Measurements from ENCODE around the gene CRB3. TPM values are rescaled to one million over a fixed set of nuclear protein-coding genes. Genes with fewer than 3 reads are reported as not detected.

CRB3 gene
- total and polyA plus RNA-seq, 9 donors, result 0.33 to 30.1 (median 1.4) TPM; not detected in 2

DNA sequence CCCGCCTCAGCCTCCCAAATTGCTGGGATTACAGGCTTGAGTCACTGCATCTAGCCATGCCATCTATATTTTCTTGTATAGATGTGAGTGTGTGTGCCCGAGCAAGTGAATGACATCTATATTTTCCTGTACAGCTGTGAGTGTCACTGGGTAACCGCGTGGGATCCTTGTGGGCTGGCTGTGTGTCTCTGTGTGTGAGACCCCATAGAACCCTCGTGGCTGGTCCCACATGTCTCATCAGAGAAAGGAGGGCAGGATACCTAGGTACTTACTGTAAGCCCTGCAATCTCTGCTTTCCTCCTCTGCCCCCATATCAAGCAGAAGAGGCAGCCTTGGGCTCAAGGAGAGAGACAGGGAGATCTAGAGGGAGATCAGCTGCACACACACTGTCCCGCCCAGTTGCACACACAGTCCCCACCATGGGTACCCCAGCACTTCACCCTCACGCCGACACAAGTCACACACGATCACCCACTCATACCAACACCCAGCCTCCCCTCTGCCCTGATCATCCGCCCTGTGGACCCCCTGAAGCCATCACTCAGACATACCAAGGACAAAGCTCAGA, 16.9 kb downstream of the CRB3 start:
- intact Hi-C loops (cut with DNase I), result no loop called here
- no peak for DNase-seq
- TF ChIP-seq EP300 (IDR thresholded peaks at IDR 0.05) (no peak), CTCF (IDR thresholded peaks at IDR 0.05) (no peak), POLR2A (IDR thresholded peaks at IDR 0.05) (no peak)
- H3K9me3 ChIP-seq, result no peaks in the 10 kb centered on the region
- H3K4me3 ChIP-seq, result no peak overlapping the region
- H3K27me3 ChIP-seq, result no peaks in the 10 kb centered on the region
- H3K27ac ChIP-seq, result no peak overlapping the region
- WGBS, 3 donors, result 69 to 78% (median 73%) methylated on average over 10 of the region's 10 CpGs
- H3K36me3 ChIP-seq, result no peaks in the 10 kb centered on the region
- peaks cover 2% of the 10 kb centered on the region for H3K4me1 ChIP-seq (ENCODE audit: insufficient read depth)

DNA sequence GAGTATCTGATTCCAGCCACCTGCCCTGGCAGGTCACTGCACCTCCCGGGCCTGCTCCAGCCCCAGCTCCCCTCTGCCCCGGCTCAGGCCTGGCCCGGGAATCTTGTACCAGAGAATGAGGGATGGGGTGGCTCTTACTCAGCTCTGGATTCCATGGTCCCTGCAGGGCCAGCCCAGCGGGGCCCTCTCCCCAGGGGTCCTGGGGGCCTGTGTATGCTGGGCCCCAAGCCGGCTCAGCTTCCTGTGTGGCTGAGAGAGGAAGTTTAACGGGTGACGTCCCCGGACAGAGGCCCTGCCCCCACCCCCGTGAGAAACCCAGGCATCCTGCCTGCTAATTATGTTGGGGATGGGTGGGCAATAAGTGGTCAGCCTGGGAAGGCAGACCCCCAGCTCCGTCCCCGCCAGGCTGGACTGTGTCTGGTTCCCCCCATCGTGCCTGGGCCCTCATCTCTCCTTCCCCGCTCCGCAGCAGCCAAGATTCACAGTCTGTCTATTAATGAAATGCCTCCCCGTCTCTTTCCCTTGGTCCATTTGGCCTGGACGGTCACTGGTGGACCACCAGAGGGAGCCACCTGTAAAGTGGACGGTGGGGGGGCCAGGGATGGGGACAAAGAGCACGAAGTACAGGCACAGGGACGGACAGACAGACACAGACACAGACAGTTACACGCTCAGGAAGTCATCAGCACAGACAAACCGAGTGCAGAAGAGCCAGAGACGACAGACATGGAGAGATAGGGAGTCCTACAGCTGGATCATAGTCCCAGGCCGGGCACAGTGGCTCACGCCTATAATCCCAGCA, 17.7 kb downstream of the CRB3 start, which contains the start of gene DENND1C:
TSS of gene DENND1C (minus strand) at position 247 of the 802 bp plus-strand sequence. CDS start at position 155, 92 bp downstream.
- Histone ChIP-seq H3K36me3 (no peaks in the 10 kb centered on the region), H3K9me3 (no peaks in the 10 kb centered on the region), H3K27ac (no peak within 1 kb of the TSS), H3K4me1 (ENCODE audit: insufficient read depth) (no peaks in the 10 kb centered on the region), H3K27me3 (no peaks in the 10 kb centered on the region), H3K4me3 (no peak within 1 kb of the TSS)
- TF ChIP-seq EP300 (IDR thresholded peaks at IDR 0.05) (no peak), CTCF (IDR thresholded peaks at IDR 0.05) (no peak), POLR2A (IDR thresholded peaks at IDR 0.05) (no peak)
- WGBS, 3 donors, result 39 to 47% (median 41%) methylated on average over 24 of the region's 24 CpGs
- intact Hi-C loops (cut with DNase I), result no loop called here
- no peak for DNase-seq

DNA sequence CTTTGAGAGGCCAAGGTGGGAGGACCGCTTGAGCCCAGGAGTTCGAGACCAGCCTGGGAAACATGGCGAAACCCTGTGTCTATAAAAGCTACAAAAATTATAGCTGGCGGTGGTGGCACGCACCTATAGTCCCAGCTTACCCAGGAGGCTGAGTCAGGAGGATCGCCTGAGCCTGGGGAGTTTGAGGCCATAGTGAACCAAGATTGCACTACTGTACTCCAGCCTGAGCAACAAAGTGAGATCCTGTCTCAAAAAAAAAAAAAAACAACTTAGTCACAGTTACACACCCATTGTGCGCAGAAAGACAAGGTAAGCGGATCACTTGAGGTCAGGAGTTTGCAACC, 18.2 kb downstream of the CRB3 start:
- no peaks in the 10 kb centered on the region for H3K4me1 ChIP-seq (ENCODE audit: insufficient read depth)
- H3K9me3 ChIP-seq, result no peaks in the 10 kb centered on the region
- no peak overlapping the region for H3K4me3 ChIP-seq
- 92 to 98% (median 96%) methylated on average over 8 of the region's 8 CpGs for WGBS, 3 donors
- DNase-seq, result no peak
- intact Hi-C loops (cut with DNase I), result no loop called here
- H3K27ac ChIP-seq, result no peak overlapping the region
- H3K27me3 ChIP-seq, result no peaks in the 10 kb centered on the region
- H3K36me3 ChIP-seq, result no peaks in the 10 kb centered on the region
- no peak for TF ChIP-seq CTCF (IDR thresholded peaks at IDR 0.05)
- no peak for TF ChIP-seq POLR2A (IDR thresholded peaks at IDR 0.05)
- TF ChIP-seq EP300 (IDR thresholded peaks at IDR 0.05), result no peak

GRCh38 chr19:6483235-6483634, 19.2 kb downstream of the CRB3 start:
- H3K27me3 ChIP-seq, result no peaks in the 10 kb centered on the region
- H3K27ac ChIP-seq, result no peak overlapping the region
- no peaks in the 10 kb centered on the region for H3K9me3 ChIP-seq
- intact Hi-C loops (cut with DNase I), result no loop called here
- no peaks in the 10 kb centered on the region for H3K4me1 ChIP-seq (ENCODE audit: insufficient read depth)
- H3K36me3 ChIP-seq, result no peaks in the 10 kb centered on the region
- 20 to 32% (median 30%) methylated on average over 3 of the region's 3 CpGs for WGBS, 3 donors
- TF ChIP-seq POLR2A (IDR thresholded peaks at IDR 0.05) (no peak), EP300 (IDR thresholded peaks at IDR 0.05) (no peak), CTCF (IDR thresholded peaks at IDR 0.05) (no peak)
- no peak overlapping the region for H3K4me3 ChIP-seq
- DNase-seq, result no peak

All from ovary (tissue), 9 donors.